Activated B cell treated with CpG ODN at 0.5 μM for 24 hours (primary cell): ENCODE data around the gene FRMD3. TPM values are rescaled to one million over a fixed set of nuclear protein-coding genes. Genes with fewer than 3 reads are reported as not detected.

Experiments used
- ATAC-seq: fragments of 200-7000 bp; cut with Tn5 transposase; one replicate; pipeline ENCODE4 v1.10.0; 2021; ENCODE audit warnings: low read depth, mild to moderate bottlenecking, moderate library complexity
- CTCF ChIA-PET: fragments of 350-600 bp; sonication (Branson Sonifier 250); formaldehyde crosslinking; loops from one replicate; lab custom pipeline; 2021; ENCODE audit warnings: antibody characterized with exemption; lab: Charles Lee
- POLR2A ChIA-PET: fragments of 350-600 bp; sonication (Branson Sonifier 250); formaldehyde crosslinking; loops from one replicate; lab custom pipeline; 2021; ENCODE audit warnings: antibody characterized with exemption; lab: Charles Lee
- DNase-seq: peaks from one replicate; pipeline ENCODE4 v3.0.0; 2022
- H3K27ac Mint-ChIP-seq: one replicate; pipeline ENCODE4 v1.8.0; 2020; ENCODE audit warnings: mixed read lengths
- H3K27me3 Mint-ChIP-seq: one replicate; pipeline ENCODE4 v1.8.0; 2021; ENCODE audit warnings: mixed read lengths
- H3K36me3 Mint-ChIP-seq: one replicate; pipeline ENCODE4 v1.8.0; 2021; ENCODE audit warnings: low read depth, mixed read lengths
- H3K4me1 Mint-ChIP-seq: one replicate; pipeline ENCODE4 v1.8.0; 2021; ENCODE audit warnings: mixed read lengths
- H3K4me3 Mint-ChIP-seq: one replicate; pipeline ENCODE4 v1.8.0; 2020; ENCODE audit warnings: mild to moderate bottlenecking, mixed read lengths
- H3K9me3 Mint-ChIP-seq: one replicate; pipeline ENCODE4 v1.8.0; 2020; ENCODE audit warnings: mixed read lengths
- CTCF ChIP-seq: fragments of 200-600 bp; IDR thresholded peaks from one replicate; pipeline ENCODE4 v1.8.0; 2022; ENCODE audit warnings: antibody characterized with exemption, mild to moderate bottlenecking
- intact Hi-C: fragments of 100-400 bp; cut with micrococcal nuclease; formaldehyde crosslinking; loops from one replicate; pipeline ENCODE4 v1.15.1; 2024
- total RNA-seq: library from RNA; stranded (reverse); gene quantifications from 2 replicates; pipeline ENCODE4 v1.2.3, GENCODE V29; 2022

Gene FRMD3
- total RNA-seq, 1 donor from 2014 or later = 0.91 TPM

GRCh38 chr9:83491413-83491812, 46.8 kb downstream of the FRMD3 start:
- ATAC-seq (no peak), DNase-seq (no peak)
- ChIA-PET POLR2A (no interaction called here), CTCF (no interaction called here)
- no peak for TF ChIP-seq CTCF
- Mint-ChIP-seq H3K4me1 (no peaks in the 10 kb centered on the region), H3K9me3 (no peaks in the 10 kb centered on the region), H3K4me3 (no peak overlapping the region), H3K27ac (no peak overlapping the region), H3K27me3 (peaks cover 12% of the 10 kb centered on the region), H3K36me3 (no peaks in the 10 kb centered on the region)
- intact Hi-C loops = no loop called here

GRCh38 chr9:83489961-83490360, 48.2 kb downstream of the FRMD3 start:
- DNase-seq (no peak), ATAC-seq (no peak)
- H3K9me3 Mint-ChIP-seq = no peaks in the 10 kb centered on the region
- H3K4me3 Mint-ChIP-seq = no peak overlapping the region
- no peaks in the 10 kb centered on the region for H3K4me1 Mint-ChIP-seq
- no peak overlapping the region for H3K27ac Mint-ChIP-seq
- intact Hi-C loops = no loop called here
- ChIA-PET CTCF (no interaction called here), POLR2A (no interaction called here)
- H3K27me3 Mint-ChIP-seq = peaks cover 12% of the 10 kb centered on the region
- no peak for TF ChIP-seq CTCF
- H3K36me3 Mint-ChIP-seq = no peaks in the 10 kb centered on the region

DNA sequence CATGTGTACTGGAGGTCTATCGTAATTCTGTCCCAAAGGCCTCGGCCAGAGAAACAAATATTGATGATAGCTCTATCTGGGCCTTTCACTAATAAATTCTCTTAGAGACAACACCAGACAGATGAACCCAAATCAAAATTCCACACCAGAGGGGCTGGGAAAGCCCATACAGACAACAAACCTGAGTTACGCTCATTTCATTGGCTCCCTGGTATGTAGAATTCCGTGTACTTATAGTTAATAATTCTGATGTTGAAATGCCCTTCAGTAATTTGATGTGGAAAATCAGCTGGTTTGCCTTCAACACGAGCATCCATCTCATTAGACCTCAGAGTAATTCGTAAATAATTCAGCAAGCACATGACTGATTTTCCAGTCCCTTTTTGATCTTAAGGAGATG, 53.2 kb downstream of the FRMD3 start:
- ATAC-seq (no peak), DNase-seq (no peak)
- Mint-ChIP-seq H3K27me3 (peaks cover 2% of the 10 kb centered on the region), H3K4me1 (no peaks in the 10 kb centered on the region), H3K4me3 (no peak overlapping the region), H3K9me3 (no peaks in the 10 kb centered on the region), H3K27ac (no peak overlapping the region), H3K36me3 (no peaks in the 10 kb centered on the region)
- TF ChIP-seq CTCF = no peak
- intact Hi-C loops = no loop called here
- ChIA-PET CTCF (no interaction called here), POLR2A (no interaction called here)

GRCh38 chr9:83483223-83483622, 55.0 kb downstream of the FRMD3 start:
- no peak overlapping the region for H3K4me3 Mint-ChIP-seq
- H3K27ac Mint-ChIP-seq = no peak overlapping the region
- ChIA-PET CTCF (no interaction called here), POLR2A (no interaction called here)
- H3K36me3 Mint-ChIP-seq = no peaks in the 10 kb centered on the region
- peaks cover 3% of the 10 kb centered on the region for H3K9me3 Mint-ChIP-seq
- no peak for TF ChIP-seq CTCF
- ATAC-seq (no peak), DNase-seq (no peak)
- H3K4me1 Mint-ChIP-seq = no peaks in the 10 kb centered on the region
- intact Hi-C loops = no loop called here
- H3K27me3 Mint-ChIP-seq = no peaks in the 10 kb centered on the region

DNA sequence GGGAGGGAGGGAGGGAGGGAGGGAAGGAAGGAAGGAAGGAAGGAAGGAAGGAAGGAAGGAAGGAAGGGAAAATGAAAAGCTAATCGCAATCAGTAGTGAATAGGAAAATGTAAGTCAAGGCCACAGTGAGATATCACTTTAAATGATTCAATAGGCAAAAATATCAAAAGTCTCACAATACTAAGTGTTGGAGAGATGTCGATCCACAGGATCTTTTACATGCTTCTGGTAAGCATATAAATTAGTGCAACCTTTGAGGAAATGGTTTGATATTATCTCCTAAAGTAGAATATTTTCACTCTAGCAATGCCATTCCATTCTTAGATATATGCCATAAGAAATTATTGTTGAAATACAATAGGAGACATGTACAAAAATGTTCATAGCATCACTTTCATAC, 58.4 kb downstream of the FRMD3 start:
- CTCF ChIA-PET = interaction anchor here (0.6 kb wide), 1 partner anchor 489 kb away, joined by 3 read pairs; no protein-coding TSS in a partner anchor
- no peaks in the 10 kb centered on the region for H3K36me3 Mint-ChIP-seq
- no peak for ATAC-seq
- POLR2A ChIA-PET = no interaction called here
- no peak for TF ChIP-seq CTCF
- H3K4me3 Mint-ChIP-seq = no peak overlapping the region
- intact Hi-C loops = no loop called here
- DNase-seq = no peak
- H3K4me1 Mint-ChIP-seq = no peaks in the 10 kb centered on the region
- H3K27ac Mint-ChIP-seq = no peak overlapping the region
- peaks cover 6% of the 10 kb centered on the region for H3K9me3 Mint-ChIP-seq
- H3K27me3 Mint-ChIP-seq = no peaks in the 10 kb centered on the region
